ENCODE measurements around the gene MMRN2.
"Not testable (repeated sequence)": the region's sequence is repeated elsewhere in the genome, so short reads cannot be mapped to it uniquely, and the experiment has no call there.

Gene MMRN2

DNA sequence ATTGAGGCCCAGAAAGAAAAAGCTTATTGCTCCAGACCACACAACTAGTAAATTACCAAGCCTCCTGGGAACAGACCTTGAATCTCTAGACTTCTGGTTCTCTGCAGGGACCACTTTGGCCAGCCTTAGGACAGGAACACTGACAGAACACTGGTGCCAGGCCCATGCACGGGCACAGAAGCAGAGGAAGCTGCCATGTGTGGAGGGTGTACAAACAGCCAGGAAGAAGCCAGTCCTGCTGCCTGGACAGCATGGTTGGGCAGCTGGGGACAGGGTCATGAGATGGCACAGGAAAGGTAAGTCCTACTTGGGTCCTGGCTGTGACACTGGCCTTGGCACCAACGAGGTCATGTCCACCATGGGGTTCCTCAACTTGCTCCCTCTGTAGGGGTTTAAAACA, 19.2 kb downstream of the MMRN2 start:
- no peak for DNase-seq

DNA sequence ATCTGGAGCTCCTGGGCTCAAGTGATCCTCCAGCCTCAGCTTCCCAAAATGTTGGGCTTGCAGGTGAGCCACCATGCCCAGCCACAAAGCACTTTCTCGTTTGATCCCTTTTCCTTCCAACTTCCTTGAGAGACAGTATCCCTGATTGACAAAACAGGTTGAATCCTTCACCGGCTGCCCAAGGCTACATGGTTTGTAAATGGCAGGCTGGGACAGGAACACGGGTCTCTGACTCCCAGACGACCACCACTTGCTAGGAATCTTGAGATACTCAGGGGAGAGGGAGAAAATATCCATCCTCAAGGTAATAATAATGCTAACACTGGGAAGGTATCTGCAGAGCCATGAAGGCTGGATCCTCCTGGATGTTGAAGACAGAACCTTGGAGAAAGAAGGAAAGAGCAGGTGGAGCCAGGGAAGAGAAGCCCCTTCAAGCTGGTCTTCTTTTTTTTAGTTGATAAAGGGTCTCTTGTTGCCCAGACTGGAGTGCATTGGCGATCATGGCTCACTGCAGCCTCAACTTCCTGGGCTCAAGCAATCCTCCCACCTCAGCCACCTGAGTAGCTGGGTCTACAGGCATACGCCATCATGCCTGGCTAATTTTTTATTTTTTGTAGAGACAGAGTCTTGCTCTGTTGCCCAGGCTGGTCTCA, 19.8 kb downstream of the MMRN2 start:
- DNase-seq, result no peak

DNA sequence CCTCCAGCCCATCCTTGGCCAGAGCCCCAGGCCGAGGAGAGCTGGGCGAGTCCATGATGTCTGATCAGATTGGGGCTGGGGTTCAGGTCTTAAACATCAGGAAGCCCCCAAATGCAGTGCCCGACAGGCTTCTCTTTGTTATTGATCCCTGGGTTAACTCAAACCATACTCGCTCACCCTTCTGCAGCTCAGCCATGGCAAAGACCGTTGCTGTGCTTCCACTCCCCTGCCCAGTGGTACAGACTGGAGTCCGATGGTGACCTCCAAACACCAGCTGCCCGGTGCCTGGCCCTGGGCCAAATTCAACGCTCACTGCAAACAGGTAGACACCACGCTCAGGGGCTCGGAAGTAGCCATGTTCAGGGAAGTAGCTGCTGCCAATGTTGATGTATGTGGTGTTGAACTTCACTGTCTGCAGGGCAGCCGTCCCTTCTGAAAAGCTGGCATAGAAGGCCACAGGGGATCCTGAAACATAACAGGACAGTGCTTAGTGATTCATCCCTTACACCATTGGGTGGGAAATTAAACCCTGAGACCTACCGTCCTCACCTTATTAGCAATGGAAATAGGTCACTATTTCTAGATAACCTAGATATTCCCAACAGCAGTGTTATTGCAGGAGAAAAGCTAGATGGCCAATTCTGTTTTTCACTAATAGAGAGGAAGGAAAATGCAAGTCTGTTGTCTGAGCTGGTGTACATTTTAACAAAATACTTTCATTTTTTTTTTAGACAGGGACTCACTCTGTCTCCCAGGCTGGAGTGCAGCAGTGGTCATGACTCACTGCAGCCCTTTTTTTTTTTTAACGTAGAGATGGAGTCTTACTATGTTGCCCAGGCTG, 20.5 kb downstream of the MMRN2 start:
- DNase-seq, result no peak

DNA sequence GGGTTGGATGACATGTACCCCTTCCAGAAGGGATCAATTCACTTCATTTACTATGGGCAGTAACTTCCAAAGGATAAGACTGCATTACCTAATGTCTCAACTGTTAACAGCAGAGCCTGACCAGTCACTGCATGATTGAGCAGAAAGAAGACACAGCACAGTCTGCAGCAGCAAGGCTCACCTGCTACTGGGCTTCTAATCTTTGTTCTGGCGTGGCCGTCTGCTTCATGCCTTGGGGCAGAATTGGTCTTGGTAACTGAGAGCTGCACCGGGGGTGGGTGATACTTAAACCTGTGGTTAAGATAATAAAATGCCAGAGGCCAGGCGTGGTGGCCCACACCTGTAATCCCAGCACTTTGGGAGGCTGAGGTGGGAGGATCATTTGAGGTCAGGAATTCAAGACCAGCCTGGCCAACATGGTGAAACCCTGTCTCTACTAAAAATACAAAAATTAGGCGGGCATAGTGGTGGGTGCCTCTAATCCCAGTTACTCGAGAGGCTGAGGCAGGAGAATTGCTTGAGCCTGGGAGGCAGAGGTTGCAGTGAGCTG, 23.2 kb downstream of the MMRN2 start:
- not testable (repeated sequence) for DNase-seq

DNA sequence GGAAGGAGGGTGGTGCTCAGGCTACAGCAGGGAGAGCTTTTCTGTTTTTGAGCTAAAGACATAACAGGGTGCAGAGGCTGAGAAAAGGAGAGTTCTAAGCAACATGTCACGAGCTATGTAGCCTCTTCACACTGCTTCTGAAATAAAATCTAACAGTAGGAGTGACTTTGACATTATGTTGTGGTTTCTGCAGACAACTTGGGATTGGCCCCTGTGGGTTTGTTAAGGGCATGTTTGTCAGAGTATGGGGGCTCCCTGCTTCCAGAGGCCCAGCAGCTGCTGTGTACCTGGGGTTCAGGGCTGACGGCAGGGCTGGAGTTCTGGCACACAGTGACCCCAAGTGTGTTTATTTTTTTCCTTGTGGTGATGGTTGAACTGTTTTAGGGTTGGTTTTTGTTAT, 24.7 kb downstream of the MMRN2 start:
- no peak for DNase-seq

DNA sequence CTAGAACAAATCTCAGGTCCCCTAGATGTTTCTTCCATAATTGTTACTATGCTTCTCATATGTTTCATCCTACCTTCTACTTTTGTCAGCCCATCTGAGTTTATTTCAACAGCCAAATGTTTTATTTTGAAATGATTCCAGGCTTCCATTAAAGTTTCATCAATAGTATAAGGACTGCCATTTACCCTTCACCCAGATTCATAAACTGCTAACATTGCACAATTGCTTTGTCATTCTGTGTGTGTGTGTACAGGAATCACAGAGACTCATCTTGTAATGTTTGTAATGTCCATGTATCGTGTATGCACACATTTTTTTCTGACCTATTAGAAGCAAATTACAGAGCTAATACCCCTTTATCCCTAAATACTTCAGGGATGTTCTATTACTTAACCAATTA, 25.5 kb downstream of the MMRN2 start:
- DNase-seq, result no peak

DNA sequence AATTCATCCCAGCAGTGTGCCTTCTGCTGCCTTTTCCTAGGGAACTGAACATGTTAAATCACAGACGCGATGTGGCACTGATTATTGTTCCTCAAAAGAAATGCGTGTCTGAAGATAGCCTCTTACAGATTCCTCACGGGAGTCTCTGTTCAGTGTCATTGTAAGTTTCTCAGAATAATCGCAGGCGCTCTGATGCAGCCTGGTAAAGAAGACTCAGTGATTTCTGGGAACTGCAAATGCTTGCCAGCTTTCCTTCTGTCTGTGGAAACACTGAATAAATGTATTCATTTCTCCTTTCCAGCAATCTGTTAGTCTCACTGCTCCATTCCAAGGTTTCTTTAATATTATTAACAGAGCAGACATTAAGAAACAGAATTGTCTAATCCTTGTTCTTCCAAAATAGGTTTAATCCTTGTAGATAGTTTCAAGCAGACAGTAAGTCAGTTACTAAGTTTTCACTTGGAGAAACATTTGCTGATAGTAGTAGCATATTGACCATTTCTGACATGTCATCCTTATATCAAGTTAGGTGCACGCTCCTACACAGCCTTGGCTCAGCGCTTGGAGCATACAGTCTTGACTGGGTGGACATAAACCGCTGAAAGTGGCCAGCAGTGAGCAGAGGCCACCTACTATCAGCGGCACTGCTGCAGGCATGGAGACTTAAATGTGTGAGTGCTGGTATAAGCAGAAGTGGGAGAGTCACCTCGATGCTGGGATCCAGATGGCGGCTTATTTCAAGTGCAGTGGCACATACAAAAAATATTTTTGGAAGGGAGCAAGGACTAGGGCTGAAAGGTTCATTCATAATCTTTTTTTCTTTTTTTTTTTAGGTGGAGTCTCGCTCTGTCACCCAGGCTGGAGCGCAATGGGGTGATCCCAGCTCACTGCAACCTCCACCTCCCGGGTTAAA, 27.7 kb downstream of the MMRN2 start:
- DNase-seq, result no peak

DNA sequence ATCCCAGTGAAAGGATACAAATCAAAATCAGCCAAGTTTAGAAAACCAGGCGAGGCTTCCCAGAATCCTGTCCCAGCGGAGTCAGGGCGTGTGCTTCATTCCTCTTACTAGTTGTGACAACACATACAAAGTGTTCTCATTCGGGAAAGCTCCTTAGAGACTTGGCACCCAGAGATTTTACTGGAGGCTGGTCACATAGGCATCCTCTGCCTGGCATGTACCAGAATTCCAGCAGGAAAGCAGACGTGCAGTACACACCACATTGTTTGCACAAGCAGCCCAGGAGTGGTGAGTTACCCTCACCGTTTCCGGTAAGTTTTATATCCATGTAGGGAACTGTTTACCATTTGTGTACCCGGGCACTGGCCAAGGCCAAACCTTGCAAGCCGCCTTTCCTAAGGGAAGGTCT, 34.9 kb downstream of the MMRN2 start:
- DNase-seq, result no peak

DNA sequence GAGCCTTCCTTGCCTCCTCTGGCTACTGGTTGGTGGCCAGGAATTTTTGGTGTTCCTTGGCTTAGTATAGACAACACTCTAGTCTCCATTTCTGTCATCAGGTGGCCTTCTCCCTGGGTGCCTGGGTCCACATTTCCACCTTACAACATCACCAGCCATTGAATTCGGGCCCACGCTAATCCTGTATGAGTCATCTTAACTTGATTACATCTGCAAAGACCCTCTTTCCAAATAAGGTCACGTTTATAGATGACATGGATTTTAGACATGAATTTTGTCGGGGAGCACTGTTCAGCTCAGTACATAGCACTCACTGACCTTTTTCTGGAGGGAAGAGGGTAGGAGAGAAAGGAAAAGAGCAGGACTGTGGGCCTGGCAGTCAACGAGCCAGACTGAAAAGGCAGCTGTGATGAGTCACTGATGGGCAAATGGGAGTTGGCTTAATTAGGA, 39.4 kb downstream of the MMRN2 start:
- DNase-seq, result no peak

DNA sequence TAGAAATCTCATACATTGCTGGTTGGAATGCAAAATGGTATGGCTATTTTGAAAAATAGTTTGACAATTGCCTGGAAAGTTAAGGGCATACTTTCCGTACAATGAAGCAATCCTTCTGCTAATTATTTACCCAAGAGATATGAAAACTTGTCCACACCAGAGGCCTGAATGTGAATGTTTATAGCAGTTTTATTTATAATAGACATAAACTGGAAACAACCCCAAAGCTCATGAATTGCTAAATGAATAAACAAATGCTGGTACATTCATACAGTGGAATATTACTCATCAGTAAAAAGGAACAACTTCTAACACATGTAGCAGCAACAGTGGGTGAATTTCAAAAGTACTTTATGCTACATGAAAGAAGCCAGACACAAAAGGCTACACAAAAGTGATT, 42.7 kb downstream of the MMRN2 start:
- no peak for DNase-seq

DNA sequence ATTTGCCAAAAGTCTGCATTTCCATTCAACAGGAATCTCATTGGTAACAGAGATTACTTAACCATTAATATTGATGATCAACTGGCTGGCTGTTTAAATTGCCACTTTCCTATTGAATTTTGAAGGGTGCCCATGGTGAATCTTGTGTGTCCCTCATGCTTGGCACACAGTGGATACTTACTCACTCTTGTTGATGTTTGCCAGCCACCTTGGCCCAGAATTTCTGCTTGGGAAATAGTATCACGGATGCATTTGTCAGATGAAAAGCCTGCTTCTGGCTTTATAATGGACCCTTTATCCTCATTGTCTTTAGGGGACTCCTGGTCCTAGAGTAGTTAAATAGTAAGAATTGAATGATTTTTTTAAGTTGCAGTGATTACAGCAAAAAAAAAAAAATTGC, 52.0 kb downstream of the MMRN2 start:
- DNase-seq, result no peak

DNA sequence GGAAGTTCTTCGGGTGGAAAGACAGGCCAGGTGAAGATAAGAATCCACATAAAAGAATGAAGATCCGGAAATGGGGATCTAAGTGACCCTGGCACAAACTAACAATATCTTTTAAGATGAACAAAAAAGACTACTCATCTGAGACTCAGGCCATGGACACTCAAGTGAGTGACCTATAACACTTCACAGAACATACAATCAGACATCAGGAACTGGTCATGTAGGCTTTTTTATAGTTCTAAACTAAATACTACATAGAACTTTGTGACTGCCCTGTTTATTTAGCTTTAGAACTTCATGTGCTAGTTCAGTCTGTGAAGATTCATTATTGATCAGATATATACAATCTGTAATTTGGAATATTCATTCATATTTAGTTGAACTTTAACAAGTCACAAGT, 52.8 kb downstream of the MMRN2 start:
- DNase-seq, result no peak

DNA sequence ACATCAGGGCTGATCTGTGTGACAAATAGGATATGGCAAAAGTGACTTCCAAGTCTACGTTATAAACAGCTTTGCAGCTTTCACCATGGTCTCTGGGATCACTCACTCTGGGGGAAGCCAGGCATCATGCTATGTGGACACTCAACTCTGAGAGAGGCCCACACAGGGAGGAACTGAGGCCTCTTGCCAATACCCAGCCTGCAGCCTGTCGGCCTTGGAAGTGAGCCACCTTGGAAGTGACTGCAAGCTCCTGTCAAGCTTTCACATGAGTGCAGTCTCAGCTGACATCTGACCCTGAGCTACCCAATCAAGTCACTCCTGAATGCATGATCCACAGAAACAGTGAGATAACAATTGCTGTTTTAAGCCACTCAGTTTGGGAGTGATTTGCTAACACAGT, 56.5 kb downstream of the MMRN2 start:
- DNase-seq, result no peak

DNA sequence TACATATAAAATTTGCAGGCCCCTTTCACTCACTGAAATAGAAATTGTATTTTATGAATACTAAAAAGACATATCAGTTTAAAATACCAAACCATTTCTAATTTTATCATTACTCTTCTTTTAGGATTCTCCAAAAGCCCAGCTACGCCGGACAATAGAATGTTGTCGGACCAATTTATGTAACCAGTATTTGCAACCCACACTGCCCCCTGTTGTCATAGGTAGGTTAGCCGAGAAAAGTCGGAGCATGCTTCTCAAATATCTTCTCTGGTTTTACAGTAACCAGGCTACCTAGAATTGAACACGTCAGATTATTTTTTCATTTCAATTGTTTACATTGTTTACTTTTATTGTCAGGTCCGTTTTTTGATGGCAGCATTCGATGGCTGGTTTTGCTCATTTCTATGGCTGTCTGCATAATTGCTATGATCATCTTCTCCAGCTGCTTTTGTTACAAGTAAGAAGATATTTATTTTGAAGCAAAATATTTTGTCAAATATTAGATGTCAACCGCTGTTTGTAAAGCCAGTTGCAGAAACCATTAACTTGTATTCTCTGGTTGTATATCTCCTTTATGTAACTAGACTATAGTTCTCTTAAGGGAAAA, 57.6 kb downstream of the MMRN2 start:
- DNase-seq, result peak; percentile 25

DNA sequence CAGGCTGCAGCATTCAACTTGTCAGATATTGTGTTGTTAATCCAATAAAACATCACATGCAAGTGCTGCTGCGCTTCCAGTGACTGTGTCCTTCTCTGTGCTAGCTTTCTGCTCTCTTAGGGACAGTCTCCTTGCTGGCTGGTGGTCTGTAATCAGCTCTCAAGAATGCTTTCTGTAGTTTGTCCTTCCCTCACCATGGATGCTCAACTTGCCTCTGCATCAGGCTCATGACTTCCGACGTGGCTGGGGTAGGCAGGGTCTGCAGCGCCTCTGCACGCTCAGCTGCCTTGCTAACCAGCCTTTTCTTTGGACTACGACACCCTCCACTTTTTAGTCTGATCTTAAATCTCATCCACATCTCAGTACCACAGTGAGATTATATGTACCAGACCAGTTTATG, 58.3 kb downstream of the MMRN2 start:
- no peak for DNase-seq

DNA sequence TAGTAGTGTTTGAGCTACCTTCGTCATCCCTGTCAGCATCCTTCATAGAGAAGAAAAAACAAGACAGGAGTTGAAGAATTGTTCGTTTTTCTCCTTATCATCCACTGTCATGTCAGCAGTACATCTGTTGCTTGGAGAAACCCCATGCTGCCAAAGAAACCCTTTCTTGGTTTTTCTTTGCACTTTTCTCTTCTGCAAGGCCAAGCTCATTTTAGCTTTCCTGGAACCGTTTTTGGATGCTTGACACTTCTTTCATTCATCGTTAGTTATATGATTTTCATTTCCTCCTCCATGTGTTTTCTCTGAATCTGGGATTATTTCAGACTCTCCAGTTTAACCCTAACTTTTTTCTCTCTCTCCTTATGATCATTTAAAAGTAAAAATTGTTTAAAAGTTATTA, 58.9 kb downstream of the MMRN2 start:
- no peak for DNase-seq

DNA sequence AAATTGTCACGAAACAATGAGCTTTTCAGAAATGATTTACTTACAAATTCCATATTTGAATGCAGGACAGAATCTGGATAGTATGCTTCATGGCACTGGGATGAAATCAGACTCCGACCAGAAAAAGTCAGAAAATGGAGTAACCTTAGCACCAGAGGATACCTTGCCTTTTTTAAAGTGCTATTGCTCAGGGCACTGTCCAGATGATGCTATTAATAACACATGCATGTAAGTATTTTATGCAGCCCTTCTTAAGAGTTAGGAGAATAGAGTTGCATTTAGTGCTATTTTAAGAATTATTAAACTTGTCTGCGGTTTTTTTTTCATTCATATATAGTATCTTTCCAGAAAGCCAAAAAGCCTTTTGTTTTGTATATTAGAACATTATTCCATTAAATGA, 67.4 kb downstream of the MMRN2 start:
- DNase-seq, result no peak

DNA sequence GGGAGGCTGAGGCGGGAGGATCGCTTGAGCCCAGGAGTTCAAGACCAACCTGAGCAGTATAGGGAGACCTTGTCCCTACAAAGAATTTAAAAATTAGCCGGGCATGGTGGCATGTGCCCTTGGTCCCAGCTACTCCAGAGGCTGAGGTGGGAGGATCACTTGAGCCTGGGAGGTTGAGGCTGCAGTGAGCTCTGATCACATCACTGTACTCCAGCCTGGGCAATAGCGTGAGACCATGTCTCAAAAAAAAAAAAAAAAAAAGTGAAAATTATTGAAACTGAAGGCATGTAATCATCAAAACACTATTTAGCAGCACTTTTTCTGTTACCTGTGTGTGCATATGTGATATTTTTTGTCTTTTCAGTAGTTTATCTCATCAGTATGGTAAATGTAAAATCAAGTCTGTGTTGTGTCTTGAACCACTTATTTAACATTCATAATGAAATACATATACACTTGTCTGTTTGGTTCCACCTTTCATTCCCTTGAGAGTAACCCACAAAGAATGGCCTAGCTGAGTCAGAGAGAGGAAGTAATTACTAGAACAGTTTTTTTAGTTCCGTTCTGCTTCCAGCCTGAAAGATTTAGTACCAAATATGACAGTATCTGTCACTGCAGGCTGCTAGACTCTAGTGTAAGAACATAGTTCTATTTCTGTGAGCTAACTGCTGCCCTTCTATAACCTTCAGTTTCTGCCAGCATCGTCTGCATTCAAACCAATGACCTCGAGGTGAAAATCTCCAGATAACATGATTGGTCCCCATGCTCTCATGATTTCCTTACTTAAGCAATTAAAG, 68.6 kb downstream of the MMRN2 start:
- DNase-seq, result no peak
